SU-DHL-6 (cell line): ENCODE data around the gene COPS8.

Source experiments
- H2AFZ ChIP-seq: fragments of 200-600 bp; sonication (generic); 2 replicates; pipeline ENCODE4 v1.6.1; 2014; ENCODE audit warnings: low read depth, mild to moderate bottlenecking, moderate library complexity, mixed read lengths, antibody characterized with exemption, low read length; ENCODE audit not compliant: severe bottlenecking
- H3F3A ChIP-seq: fragments of 200-600 bp; shearing (Covaris generic); 2 replicates; pipeline ENCODE4 v1.6.0; 2016; ENCODE audit warnings: antibody characterized with exemption, mild to moderate bottlenecking; ENCODE audit not compliant: insufficient read depth
- H3K27ac ChIP-seq: fragments of 200-600 bp; sonication (generic); 2 replicates; pipeline ENCODE4 v1.5.1; 2016; ENCODE audit warnings: low read depth, mild to moderate bottlenecking, low read length, moderate library complexity, mixed read lengths
- H3K27me3 ChIP-seq: fragments of 200-600 bp; sonication (generic), shearing (Covaris generic); 2 replicates; pipeline ENCODE4 v1.6.0; 2014; ENCODE audit warnings: mild to moderate bottlenecking, low read length
- H3K36me3 ChIP-seq: fragments of 200-600 bp; sonication (generic); 2 replicates; pipeline ENCODE4 v1.6.1; 2014; ENCODE audit warnings: mild to moderate bottlenecking, low read length, mixed read lengths
- H3K4me2 ChIP-seq: fragments of 300-600, 200-600 bp; shearing (Covaris generic), sonication (generic); 2 replicates; pipeline ENCODE4 v1.6.0; 2014; ENCODE audit warnings: low read length, low read depth, mild to moderate bottlenecking; ENCODE audit not compliant: poor library complexity, severe bottlenecking
- H3K4me3 ChIP-seq: fragments of 200-600 bp; sonication (generic); 2 replicates; pipeline ENCODE4 v1.5.1; 2014; ENCODE audit warnings: antibody characterized with exemption, low read length, mild to moderate bottlenecking, mixed read lengths; ENCODE audit not compliant: insufficient read depth, poor library complexity, severe bottlenecking
- H3K79me2 ChIP-seq: fragments of 200-600 bp; sonication (generic); 2 replicates; pipeline ENCODE4 v1.6.1; 2014; ENCODE audit warnings: mild to moderate bottlenecking, low read length, moderate library complexity; ENCODE audit not compliant: insufficient read depth
- H3K9ac ChIP-seq: fragments of 200-600 bp; sonication (generic); 2 replicates; pipeline ENCODE4 v1.7.0; 2014; ENCODE audit warnings: mild to moderate bottlenecking, low read length
- H3K9me2 ChIP-seq: fragments of 200-600 bp; sonication (generic); replicated peaks from 2 replicates; pipeline ENCODE4 v1.6.1; 2014; ENCODE audit warnings: low read length; ENCODE audit not compliant: insufficient read depth
- H3K9me3 ChIP-seq: fragments of 200-600 bp; sonication (generic); 2 replicates; pipeline ENCODE4 v1.6.1; 2014; ENCODE audit warnings: low read length, mixed read lengths; ENCODE audit not compliant: insufficient read depth
- H4K20me1 ChIP-seq: fragments of 200-600 bp; sonication (generic); 2 replicates; pipeline ENCODE4 v1.6.1; 2014; ENCODE audit warnings: low read depth, mild to moderate bottlenecking, antibody characterized with exemption, low read length, moderate library complexity, mixed read lengths
- EZH2phosphoT487 ChIP-seq: fragments of 200-600 bp; sonication (generic), shearing (Covaris generic); conservative IDR thresholded peaks from 2 replicates; pipeline ENCODE4 v1.6.1; 2018; ENCODE audit warnings: mild to moderate bottlenecking, antibody characterized with exemption, low read length, moderate library complexity, mixed read lengths
- TF ChIP-seq, protein P1 (sequence below): fragments of 200-600 bp; sonication (generic); IDR thresholded peaks from one replicate; pipeline ENCODE4 v1.5.1; 2017; ENCODE audit warnings: antibody characterized with exemption, mild to moderate bottlenecking, low read length, moderate library complexity; ENCODE audit not compliant: insufficient read depth, poor library complexity, severe bottlenecking

Gene COPS8

DNA sequence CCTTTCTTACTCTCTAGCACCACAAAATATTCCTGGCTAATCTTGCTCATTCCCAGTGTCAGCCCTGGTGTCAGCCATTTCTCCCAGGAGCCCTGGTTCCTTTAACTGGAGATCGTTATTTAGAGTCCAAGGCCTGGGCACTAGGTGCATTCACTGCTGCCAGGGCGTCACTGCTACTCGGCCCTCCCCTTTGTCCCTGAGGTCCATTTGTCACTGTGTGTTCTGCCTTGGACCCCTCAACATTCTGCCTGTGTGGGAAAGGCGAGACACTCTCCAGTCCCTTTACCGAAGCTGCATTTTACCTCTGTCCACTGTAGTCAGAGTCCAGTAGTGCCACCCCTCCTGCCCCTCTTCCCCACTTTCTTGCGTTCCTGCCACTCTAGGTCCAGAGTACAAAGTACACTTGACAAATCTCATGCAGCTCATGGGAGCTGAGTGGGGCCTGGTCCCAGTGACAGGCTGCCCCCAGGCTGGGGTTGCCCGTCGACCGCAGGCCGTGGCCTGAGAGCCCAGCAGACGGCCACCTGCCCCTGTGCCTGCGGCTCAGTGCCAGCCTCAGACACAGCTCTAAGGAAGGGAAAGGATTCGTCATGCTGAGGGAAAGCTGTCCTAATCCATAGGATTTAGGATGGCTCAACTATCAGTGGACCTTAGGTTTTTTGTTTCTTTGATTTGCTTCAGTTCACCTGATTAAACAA is 52.1 kb downstream of the COPS8 start:
- Histone ChIP-seq H3K9me3 (peaks cover 6% of the 10 kb centered on the region; the same call in 1 of the 2 replicates), H3K4me3 (no peak overlapping the region), H3K36me3 (no peaks in the 10 kb centered on the region), H3K4me2 (no peak overlapping the region), H3K27ac (no peak overlapping the region), H4K20me1 (no peaks in the 10 kb centered on the region), H3K27me3 (no peaks in the 10 kb centered on the region), H3K9ac (no peak overlapping the region), H3F3A (no peaks in the 10 kb centered on the region), H3K9me2 (no peaks in the 10 kb centered on the region), H3K79me2 (no peaks in the 10 kb centered on the region), H2AFZ (no peak overlapping the region)
- TF ChIP-seq, protein P1, sequence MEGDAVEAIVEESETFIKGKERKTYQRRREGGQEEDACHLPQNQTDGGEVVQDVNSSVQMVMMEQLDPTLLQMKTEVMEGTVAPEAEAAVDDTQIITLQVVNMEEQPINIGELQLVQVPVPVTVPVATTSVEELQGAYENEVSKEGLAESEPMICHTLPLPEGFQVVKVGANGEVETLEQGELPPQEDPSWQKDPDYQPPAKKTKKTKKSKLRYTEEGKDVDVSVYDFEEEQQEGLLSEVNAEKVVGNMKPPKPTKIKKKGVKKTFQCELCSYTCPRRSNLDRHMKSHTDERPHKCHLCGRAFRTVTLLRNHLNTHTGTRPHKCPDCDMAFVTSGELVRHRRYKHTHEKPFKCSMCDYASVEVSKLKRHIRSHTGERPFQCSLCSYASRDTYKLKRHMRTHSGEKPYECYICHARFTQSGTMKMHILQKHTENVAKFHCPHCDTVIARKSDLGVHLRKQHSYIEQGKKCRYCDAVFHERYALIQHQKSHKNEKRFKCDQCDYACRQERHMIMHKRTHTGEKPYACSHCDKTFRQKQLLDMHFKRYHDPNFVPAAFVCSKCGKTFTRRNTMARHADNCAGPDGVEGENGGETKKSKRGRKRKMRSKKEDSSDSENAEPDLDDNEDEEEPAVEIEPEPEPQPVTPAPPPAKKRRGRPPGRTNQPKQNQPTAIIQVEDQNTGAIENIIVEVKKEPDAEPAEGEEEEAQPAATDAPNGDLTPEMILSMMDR, result no peak

GRCh38 chr2:237139123-237139675 is 53.5 kb downstream of the COPS8 start:
- no peak overlapping the region for H3K4me2 ChIP-seq
- no peak overlapping the region for H3K4me3 ChIP-seq
- no peak overlapping the region for H3K9ac ChIP-seq
- H4K20me1 ChIP-seq, result no peaks in the 10 kb centered on the region
- H3K27ac ChIP-seq, result no peak overlapping the region
- no peaks in the 10 kb centered on the region for H3K79me2 ChIP-seq
- H3K36me3 ChIP-seq, result no peaks in the 10 kb centered on the region
- no peaks in the 10 kb centered on the region for H3K27me3 ChIP-seq
- no peaks in the 10 kb centered on the region for H3K9me2 ChIP-seq
- no peaks in the 10 kb centered on the region for H3K9me3 ChIP-seq
- H3F3A ChIP-seq, result no peaks in the 10 kb centered on the region
- TF ChIP-seq EZH2phosphoT487, result no peak
- TF ChIP-seq, protein P1, result no peak
- no peak overlapping the region for H2AFZ ChIP-seq

GRCh38 chr2:237140689-237141285 is 55.1 kb downstream of the COPS8 start:
- Histone ChIP-seq H3K4me2 (no peak overlapping the region), H3K27me3 (no peaks in the 10 kb centered on the region), H3K9ac (no peak overlapping the region)

More at GRCh38 chr2:237140689-237141285, 55.1 kb downstream of the COPS8 start:
- H3K9me3 ChIP-seq, result no peaks in the 10 kb centered on the region
- no peaks in the 10 kb centered on the region for H3K36me3 ChIP-seq
- H3F3A ChIP-seq, result no peaks in the 10 kb centered on the region
- TF ChIP-seq, protein P1, result no peak
- no peak for TF ChIP-seq EZH2phosphoT487
- no peaks in the 10 kb centered on the region for H3K9me2 ChIP-seq
- H3K4me3 ChIP-seq, result no peak overlapping the region
- no peaks in the 10 kb centered on the region for H3K79me2 ChIP-seq
- H4K20me1 ChIP-seq, result no peaks in the 10 kb centered on the region
- H2AFZ ChIP-seq, result no peak overlapping the region
- no peak overlapping the region for H3K27ac ChIP-seq
